Upper lobe of left lung (tissue), 6 donors: ENCODE data around the gene GPBP1L1. TPM values are rescaled to one million over a fixed set of nuclear protein-coding genes. Genes with fewer than 3 reads are reported as not detected.

Experiments used
- ATAC-seq, 2 donors: fragments of 200-7000 bp; cut with Tn5 transposase; one replicate each; pipeline ENCODE4 v1.9.1; 2022; ENCODE audit warnings: mild to moderate bottlenecking in 2 of 2, moderate library complexity in 2 of 2; ENCODE audit not compliant: low FRiP score in 2 of 2
- DNase-seq, 2 donors: peaks; one replicate each; pipeline ENCODE4 v3.0.0-alpha.2; 2019 to 2020
- H3K27ac ChIP-seq, 4 donors: fragments of 200-600 bp; sonication (generic); one replicate each; pipeline ENCODE4 v1.5.1; 2016 to 2019
- H3K27me3 ChIP-seq, 4 donors: fragments of 200-600 bp; sonication (generic); one replicate each; pipeline ENCODE4 v1.5.1; 2017 to 2019
- H3K36me3 ChIP-seq, 4 donors: fragments of 200-600 bp; sonication (generic); one replicate each; pipeline ENCODE4 v1.5.1; 2016 to 2019
- H3K4me1 ChIP-seq, 4 donors: fragments of 200-600 bp; sonication (generic); one replicate each; pipeline ENCODE4 v1.5.1; 2018 to 2019
- H3K4me3 ChIP-seq, 4 donors: fragments of 200-600 bp; sonication (generic); one replicate each; pipeline ENCODE4 v1.5.1; 2017 to 2019; ENCODE audit warnings: mild to moderate bottlenecking in 2 of 4, moderate library complexity in 1 of 4
- H3K9me3 ChIP-seq, 4 donors: fragments of 200-600 bp; sonication (generic); one replicate each; pipeline ENCODE4 v1.5.1; 2018 to 2019
- CTCF ChIP-seq, 6 experiments: fragments of 450-650 bp in 4 of 6; fragments of 200-600 bp in 2 of 6; sonication (generic) in 2 of 6; IDR thresholded peaks; one replicate each; pipeline ENCODE4 v1.5.1; 2016 to 2019; ENCODE audit warnings: antibody characterized with exemption in 6 of 6
- EP300 ChIP-seq, 4 donors: sonication (generic); formaldehyde crosslinking; IDR thresholded peaks; one replicate each; pipeline ENCODE4 v1.5.1; 2017; ENCODE audit warnings: antibody characterized with exemption in 4 of 4, control low read depth in 2 of 4
- POLR2A ChIP-seq, 4 donors: fragments of 450-650 bp; IDR thresholded peaks; one replicate each; pipeline ENCODE4 v1.5.1; 2016 to 2017; ENCODE audit warnings: antibody characterized with exemption in 4 of 4, mild to moderate bottlenecking in 2 of 4
- POLR2AphosphoS5 ChIP-seq, 2 donors: sonication (generic); formaldehyde crosslinking; IDR thresholded peaks; one replicate each; pipeline ENCODE4 v1.5.1; 2017; ENCODE audit warnings: antibody characterized with exemption in 2 of 2
- WGBS, 2 donors: methylation state at CpG; one replicate each; pipeline ENCODE4 v1.1.5; 2017 to 2018; 5-methylcytosine and 5-hydroxymethylcytosine counted together
- total RNA-seq, 6 donors: library from RNA; depleted of rRNA in 4 of 6; stranded (reverse); fragments of >200 nt in 4 of 6; gene quantifications; one replicate each; pipeline versions ENCODE4 v1.1.0 to v1.2.1, GENCODE V29; 2016 to 2021
- donor health status: DM: no; HTN: no; CAD: no; lungs with moderate emphysema.
- donor health status: DM: no; HTN: yes; CAD: no; lungs with severe emphysema.

Gene GPBP1L1
- total RNA-seq, 6 donors from 2014 or later, result 112 to 184 (median 132) TPM

- no peak for ATAC-seq
- H3K4me3 ChIP-seq, result no peak overlapping the region
- 67 to 71% methylated on average over 2 of the region's 2 CpGs for WGBS, 2 donors
These were observed 19.5 kb downstream of the GPBP1L1 start for GRCh38 chr1:45666836-45667235.

GRCh38 chr1:45660336-45660735 is 26.0 kb downstream of the GPBP1L1 start:
- no peak for ATAC-seq
- H3K27me3 ChIP-seq, result no peaks in the 10 kb centered on the region
- peaks cover 26 to 59% (median 46%) of the 10 kb centered on the region in 4 donors for H3K36me3 ChIP-seq
- no peak for DNase-seq
- H3K27ac ChIP-seq, result no peak overlapping the region
- H3K4me3 ChIP-seq, result no peak overlapping the region
- H3K9me3 ChIP-seq, result no peaks in the 10 kb centered on the region
- H3K4me1 ChIP-seq, result no peaks in the 10 kb centered on the region
- WGBS, 2 donors, result 51 to 53% methylated on average over 2 of the region's 2 CpGs
- no peak for TF ChIP-seq POLR2AphosphoS5 (IDR thresholded peaks at IDR 0.05)

More at GRCh38 chr1:45666836-45667235, 19.5 kb downstream of the GPBP1L1 start:
- no peaks in the 10 kb centered on the region for H3K27me3 ChIP-seq
- no peaks in the 10 kb centered on the region for H3K9me3 ChIP-seq
- no peak for DNase-seq
- H3K4me1 ChIP-seq, result peaks cover 21 to 44% (median 27%) of the 10 kb centered on the region in 4 donors
- no peak overlapping the region for H3K27ac ChIP-seq
- H3K36me3 ChIP-seq, result peaks cover 0 to 3% (median 0%) of the 10 kb centered on the region in 4 donors
- no peak for TF ChIP-seq POLR2AphosphoS5 (IDR thresholded peaks at IDR 0.05)
- TF ChIP-seq POLR2A (IDR thresholded peaks at IDR 0.05), result no peak
- no peak for TF ChIP-seq CTCF (IDR thresholded peaks at IDR 0.05)
- TF ChIP-seq EP300 (IDR thresholded peaks at IDR 0.05), result no peak

- Histone ChIP-seq H3K27me3 (no peaks in the 10 kb centered on the region), H3K36me3 (peaks cover 35 to 69% (median 57%) of the 10 kb centered on the region in 4 donors), H3K9me3 (no peaks in the 10 kb centered on the region), H3K27ac (no peak overlapping the region), H3K4me3 (no peak overlapping the region), H3K4me1 (no peaks in the 10 kb centered on the region)
- no peak for TF ChIP-seq CTCF (IDR thresholded peaks at IDR 0.05)
- TF ChIP-seq EP300 (IDR thresholded peaks at IDR 0.05), result no peak
- TF ChIP-seq POLR2AphosphoS5 (IDR thresholded peaks at IDR 0.05), result no peak
- TF ChIP-seq POLR2A (IDR thresholded peaks at IDR 0.05), result no peak
- ATAC-seq (no peak), DNase-seq (no peak)
- WGBS, 2 donors, result 95 to 98% methylated on average over 2 of the region's 2 CpGs
These were observed 27.1 kb downstream of the GPBP1L1 start for GRCh38 chr1:45659222-45659621.

GRCh38 chr1:45658171-45658570 is 28.2 kb downstream of the GPBP1L1 start:
- Histone ChIP-seq H3K36me3 (peaks cover 35 to 78% (median 65%) of the 10 kb centered on the region in 4 donors), H3K27ac (no peak overlapping the region), H3K4me3 (no peak overlapping the region), H3K4me1 (no peaks in the 10 kb centered on the region), H3K27me3 (no peaks in the 10 kb centered on the region), H3K9me3 (no peaks in the 10 kb centered on the region)
- TF ChIP-seq EP300 (IDR thresholded peaks at IDR 0.05) (no peak), CTCF (IDR thresholded peaks at IDR 0.05) (no peak), POLR2AphosphoS5 (IDR thresholded peaks at IDR 0.05) (no peak), POLR2A (IDR thresholded peaks at IDR 0.05) (no peak)
- WGBS, 2 donors, result 83 to 85% methylated on average over 2 of the region's 2 CpGs
- DNase-seq (no peak), ATAC-seq (no peak)

- Histone ChIP-seq H3K27ac (no peak overlapping the region), H3K27me3 (no peaks in the 10 kb centered on the region), H3K4me1 (no peaks in the 10 kb centered on the region), H3K36me3 (peaks cover 39 to 92% (median 76%) of the 10 kb centered on the region in 4 donors), H3K9me3 (no peaks in the 10 kb centered on the region), H3K4me3 (no peak overlapping the region)
- 95 to 96% methylated on average over 3 of the region's 3 CpGs for WGBS, 2 donors
- no peak for DNase-seq
- no peak for ATAC-seq
- no peak for TF ChIP-seq POLR2AphosphoS5 (IDR thresholded peaks at IDR 0.05)
- TF ChIP-seq CTCF (IDR thresholded peaks at IDR 0.05), result no peak
- no peak for TF ChIP-seq POLR2A (IDR thresholded peaks at IDR 0.05)
- no peak for TF ChIP-seq EP300 (IDR thresholded peaks at IDR 0.05)
These were observed 29.6 kb downstream of the GPBP1L1 start for GRCh38 chr1:45656573-45657226.
